ENCODE measurements around the gene GPX1. TPM values are rescaled to one million over a fixed set of nuclear protein-coding genes. Genes with fewer than 3 reads are reported as not detected.
A peak's percentile ranks its signal among the peaks of the same experiment; 100 is the strongest.
"Not testable (repeated sequence)": the region's sequence is repeated elsewhere in the genome, so short reads cannot be mapped to it uniquely, and the experiment has no call there.

The GPX1 gene
- total RNA-seq, 1 experiment from 2014 or later, result 128 TPM

DNA sequence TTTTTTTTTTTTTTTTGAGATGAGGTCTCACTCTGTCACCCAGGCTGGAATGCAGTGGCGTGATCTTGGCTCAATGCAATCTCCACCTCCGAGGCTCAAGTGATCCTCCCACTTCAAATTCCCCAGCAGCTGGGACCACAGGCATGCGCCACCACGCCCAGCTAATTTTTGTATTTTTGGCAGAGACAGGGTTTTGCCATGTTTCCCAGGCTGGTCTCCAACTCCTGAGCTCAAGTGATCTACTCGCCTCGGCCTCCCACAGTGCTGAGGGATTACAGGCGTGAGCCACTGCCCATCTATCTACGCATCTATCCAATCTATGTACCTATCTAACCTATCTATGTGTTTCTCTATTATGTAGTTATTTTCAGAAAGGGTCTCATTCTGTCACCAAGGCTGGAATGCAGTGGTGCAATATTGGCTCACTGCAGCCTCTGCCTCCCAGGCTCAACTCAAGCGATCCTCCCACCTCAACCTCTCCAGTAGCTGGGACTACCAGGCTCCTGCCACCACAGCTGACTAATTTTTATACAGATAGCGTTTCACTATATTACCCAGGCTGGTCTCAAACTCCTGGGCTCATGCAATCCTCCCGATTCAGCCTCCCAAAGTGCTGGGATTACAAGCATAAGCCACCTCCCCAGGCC lies 20.2 kb upstream of the GPX1 start:
- H3K27ac ChIP-seq, result peak overlapping the region; percentile 19; the same call in 1 of the 2 replicates
- H3K4me1 ChIP-seq, result peaks cover 5% of the 10 kb centered on the region
- no peaks in the 10 kb centered on the region; the same call in 1 of the 2 replicates for H3K9me3 ChIP-seq (replicated peaks)
- H3K27me3 ChIP-seq, result no peaks in the 10 kb centered on the region
- H3K36me3 ChIP-seq, result peaks cover 30% of the 10 kb centered on the region
- DNase-seq, result peak; percentile 31 to 54
- no peak overlapping the region for H3K4me3 ChIP-seq

DNA sequence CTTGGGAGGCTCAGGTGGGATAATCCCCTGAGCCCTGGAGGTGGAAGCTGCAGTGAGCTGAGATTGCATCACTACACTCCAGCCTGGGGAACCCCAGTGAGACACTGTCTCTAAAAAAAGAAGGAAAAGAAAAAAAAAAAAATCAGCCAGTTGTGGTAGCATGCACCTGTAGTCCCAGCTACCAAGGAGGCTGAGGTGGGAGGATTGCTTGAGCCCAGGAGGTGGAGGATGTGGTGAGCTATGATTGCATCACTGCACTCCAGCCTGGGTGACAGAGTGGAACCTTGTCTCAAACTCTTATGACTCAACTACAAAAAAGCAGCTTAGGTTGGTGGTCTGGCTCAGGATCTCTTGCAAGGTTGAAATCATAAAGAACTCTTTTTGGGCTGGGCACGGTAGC lies 19.3 kb upstream of the GPX1 start:
- peaks cover 5% of the 10 kb centered on the region for H3K4me1 ChIP-seq
- no peaks in the 10 kb centered on the region; the same call in 1 of the 2 replicates for H3K9me3 ChIP-seq (replicated peaks)
- H3K36me3 ChIP-seq, result peaks cover 38% of the 10 kb centered on the region
- H3K27me3 ChIP-seq, result no peaks in the 10 kb centered on the region
- H3K27ac ChIP-seq, result no peak overlapping the region
- no peak for DNase-seq
- no peak overlapping the region for H3K4me3 ChIP-seq

DNA sequence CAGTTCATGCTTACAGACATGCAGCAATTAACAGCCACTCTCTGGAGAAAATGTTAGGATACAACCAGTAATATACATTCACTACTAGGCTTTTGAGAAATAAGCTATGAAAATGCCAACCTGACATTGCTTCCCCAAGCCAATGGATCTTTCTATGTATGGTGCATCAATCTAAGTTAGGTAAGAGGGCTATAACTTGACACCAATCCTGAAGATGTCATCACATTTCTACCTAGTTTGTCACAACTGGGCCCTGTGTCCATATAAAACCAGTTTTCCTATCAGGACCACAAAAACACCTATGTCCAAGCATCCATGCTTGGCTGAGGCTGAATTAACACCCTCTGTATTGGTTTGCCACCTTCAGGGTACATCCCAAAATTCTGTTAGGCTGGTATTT lies 13.8 kb upstream of the GPX1 start:
- Histone ChIP-seq H3K36me3 (peaks cover 61% of the 10 kb centered on the region), H3K27me3 (no peaks in the 10 kb centered on the region), H3K9me3 (replicated peaks) (no peaks in the 10 kb centered on the region; the same call in 1 of the 2 replicates), H3K4me3 (no peak overlapping the region), H3K4me1 (no peaks in the 10 kb centered on the region), H3K27ac (no peak overlapping the region)
- DNase-seq, result no peak

DNA sequence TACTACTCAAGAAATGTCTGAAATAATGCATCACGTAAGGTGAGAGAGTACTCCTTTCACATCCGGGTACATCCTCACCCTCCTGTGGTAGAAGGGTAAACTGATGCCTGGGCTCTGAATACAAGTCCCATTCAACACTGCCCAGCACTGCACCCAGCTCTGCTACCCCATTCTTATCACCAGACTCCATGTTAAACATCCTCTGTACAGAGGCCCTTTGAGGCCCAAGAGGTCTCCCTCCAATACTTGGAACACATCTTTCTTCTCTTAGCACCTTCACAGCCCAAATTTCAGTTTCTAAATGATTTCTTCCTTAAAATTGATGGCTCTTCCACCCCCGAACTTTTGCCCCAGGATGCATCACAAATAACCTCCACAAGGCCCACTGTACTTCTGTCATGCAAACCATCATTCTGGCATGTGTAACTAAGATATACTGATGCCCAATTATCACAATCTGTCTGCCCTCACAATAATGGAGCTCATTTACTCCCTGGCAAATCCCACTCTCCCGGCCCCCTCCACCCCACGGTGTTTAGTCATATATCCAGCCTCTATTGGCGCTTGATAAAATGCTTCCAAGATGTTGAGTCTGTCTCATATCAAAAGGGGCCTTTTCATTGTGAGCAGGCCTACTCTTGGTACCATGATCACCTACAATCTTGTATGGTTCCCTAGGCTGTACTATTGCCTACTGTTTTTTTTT lies 12.6 kb upstream of the GPX1 start:
- H3K4me1 ChIP-seq, result no peaks in the 10 kb centered on the region
- H3K27me3 ChIP-seq, result no peaks in the 10 kb centered on the region
- H3K9me3 ChIP-seq (replicated peaks), result no peaks in the 10 kb centered on the region
- H3K36me3 ChIP-seq, result peaks cover 69% of the 10 kb centered on the region
- DNase-seq, result no peak
- H3K4me3 ChIP-seq, result no peak overlapping the region
- H3K27ac ChIP-seq, result no peak overlapping the region

DNA sequence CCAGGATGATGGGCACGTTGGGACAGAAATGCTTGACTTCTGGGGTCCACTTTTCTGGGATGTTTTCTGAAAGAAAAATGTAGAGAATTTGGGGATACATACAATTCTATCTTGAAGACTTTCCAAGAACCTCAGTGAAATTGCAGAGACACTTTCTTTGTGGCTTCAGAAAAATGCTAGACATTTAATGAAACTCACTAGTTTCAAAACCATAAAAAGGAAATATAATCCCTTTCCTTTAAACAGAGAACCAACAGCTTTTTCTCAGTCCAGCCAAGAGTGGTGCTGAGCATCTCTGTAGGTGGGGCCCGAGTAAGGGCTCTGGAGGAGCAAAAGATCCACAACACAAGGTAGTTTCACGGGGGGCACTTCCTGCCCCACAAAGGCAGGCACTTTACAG lies 4.4 kb upstream of the GPX1 start:
- no peak overlapping the region for H3K27ac ChIP-seq

DNA sequence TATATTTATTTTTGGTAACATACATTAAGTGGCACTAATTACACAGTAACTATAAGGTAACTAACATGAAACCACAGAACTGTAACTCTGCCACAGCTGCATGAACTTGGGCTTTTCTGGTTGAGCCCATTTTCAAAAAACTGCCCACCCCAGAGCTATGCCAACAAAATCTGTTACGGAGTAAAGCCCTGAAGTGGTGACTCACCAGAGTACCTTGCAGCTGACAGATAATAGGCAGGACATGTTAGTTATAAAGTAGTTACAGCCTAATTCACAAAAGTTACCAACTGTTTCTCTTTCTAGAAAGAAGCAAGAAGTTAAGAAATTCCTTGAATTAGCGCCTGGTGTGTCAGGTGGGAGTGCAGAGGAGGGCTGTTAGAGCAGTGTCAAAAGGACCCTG lies 1.5 kb upstream of the GPX1 start:
- no peak overlapping the region for H3K4me3 ChIP-seq
- no peaks in the 10 kb centered on the region for H3K27me3 ChIP-seq
- peaks cover 62% of the 10 kb centered on the region for H3K36me3 ChIP-seq
- DNase-seq, result peak; percentile 41 to 57
- H3K9me3 ChIP-seq (replicated peaks), result no peaks in the 10 kb centered on the region
- peaks cover 16% of the 10 kb centered on the region for H3K4me1 ChIP-seq
- H3K27ac ChIP-seq, result peak overlapping the region; percentile 82

More for the DNA sequence above, 4.4 kb upstream of the GPX1 start:
- no peak for DNase-seq
- Histone ChIP-seq H3K4me3 (no peak overlapping the region), H3K4me1 (peaks cover 16% of the 10 kb centered on the region), H3K9me3 (replicated peaks) (no peaks in the 10 kb centered on the region), H3K27me3 (no peaks in the 10 kb centered on the region), H3K36me3 (peaks cover 73% of the 10 kb centered on the region)

DNA sequence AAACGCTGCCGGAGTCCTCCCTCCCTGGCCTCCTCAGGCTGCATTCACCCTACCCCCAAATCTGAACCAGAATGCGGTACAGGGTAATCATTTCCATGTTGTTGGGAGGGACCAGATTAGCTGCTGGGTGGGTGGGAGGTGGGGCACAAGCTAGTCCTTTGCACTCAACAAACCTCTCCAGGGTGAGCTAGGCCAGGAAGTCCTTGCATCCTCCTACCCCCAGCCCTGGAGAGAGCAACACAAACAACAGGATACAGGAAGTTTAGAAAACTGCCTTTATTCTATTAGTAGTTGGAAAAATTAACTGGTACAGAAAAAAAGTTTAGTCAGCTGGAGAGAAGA lies 702 bp upstream of the GPX1 start:
- Histone ChIP-seq H3K36me3 (peaks cover 54% of the 10 kb centered on the region), H3K27me3 (no peaks in the 10 kb centered on the region), H3K27ac (peak overlapping the region; percentile 82), H3K9me3 (replicated peaks) (no peaks in the 10 kb centered on the region), H3K4me1 (peaks cover 16% of the 10 kb centered on the region), H3K4me3 (peak overlapping the region; percentile 62)
- DNase-seq, result no peak

DNA sequence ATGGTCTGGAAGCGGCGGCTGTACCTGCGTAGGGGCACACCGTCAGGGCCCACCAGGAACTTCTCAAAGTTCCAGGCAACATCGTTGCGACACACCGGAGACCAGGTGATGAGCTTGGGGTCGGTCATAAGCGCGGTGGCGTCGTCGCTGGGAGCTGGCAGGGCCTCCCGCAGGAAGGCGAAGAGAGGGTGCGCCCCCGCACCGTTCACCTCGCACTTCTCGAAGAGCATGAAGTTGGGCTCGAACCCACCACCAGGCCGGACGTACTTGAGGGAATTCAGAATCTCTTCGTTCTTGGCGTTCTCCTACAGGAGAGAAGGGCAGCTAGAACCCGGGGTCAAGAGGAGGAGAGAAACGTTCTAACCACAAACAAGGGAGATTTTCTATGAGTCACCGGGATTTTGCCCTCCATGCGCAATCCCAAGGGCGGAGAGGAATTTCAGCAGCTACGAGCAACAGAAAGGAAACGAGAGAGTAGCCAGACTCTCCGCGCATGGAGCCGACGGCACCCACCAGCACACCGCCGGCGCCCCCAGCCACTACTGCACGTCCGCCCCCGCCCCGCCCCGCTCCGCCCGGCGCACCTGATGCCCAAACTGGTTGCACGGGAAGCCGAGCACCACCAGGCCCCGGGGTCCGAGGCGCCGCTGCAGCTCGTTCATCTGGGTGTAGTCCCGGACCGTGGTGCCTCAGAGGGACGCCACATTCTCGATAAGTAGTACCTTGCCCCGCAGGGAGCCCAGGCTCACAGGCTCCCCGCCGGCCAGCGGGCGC lies 523 bp downstream of the GPX1 start:
- peaks cover 16% of the 10 kb centered on the region for H3K4me1 ChIP-seq
- H3K36me3 ChIP-seq, result peaks cover 46% of the 10 kb centered on the region
- H3K27me3 ChIP-seq; H3K9me3 ChIP-seq (replicated peaks): not testable (repeated sequence)
- H3K4me3 ChIP-seq, result peak overlapping the region; percentile 62
- DNase-seq, result peak; percentile 46 to 51
- peak overlapping the region; percentile 82 for H3K27ac ChIP-seq

DNA sequence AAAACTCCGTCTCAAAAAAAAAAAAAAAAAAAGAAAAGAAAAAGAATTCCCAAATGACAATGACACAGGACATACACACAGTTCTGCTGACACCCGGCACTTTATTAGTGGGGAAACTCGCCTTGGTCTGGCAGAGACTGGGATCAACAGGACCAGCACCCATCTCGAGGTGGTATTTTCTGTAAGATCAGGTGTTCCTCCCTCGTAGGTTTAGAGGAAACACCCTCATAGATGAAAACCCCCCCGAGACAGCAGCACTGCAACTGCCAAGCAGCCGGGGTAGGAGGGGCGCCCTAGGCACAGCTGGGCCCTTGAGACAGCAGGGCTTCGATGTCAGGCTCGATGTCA lies 1.1 kb downstream of the GPX1 start:
- not testable (repeated sequence) for H3K27me3 ChIP-seq; DNase-seq; H3K9me3 ChIP-seq (replicated peaks); H3K27ac ChIP-seq
- H3K4me1 ChIP-seq, result peaks cover 16% of the 10 kb centered on the region
- H3K4me3 ChIP-seq, result peak overlapping the region; percentile 62
- H3K36me3 ChIP-seq, result peaks cover 40% of the 10 kb centered on the region

DNA sequence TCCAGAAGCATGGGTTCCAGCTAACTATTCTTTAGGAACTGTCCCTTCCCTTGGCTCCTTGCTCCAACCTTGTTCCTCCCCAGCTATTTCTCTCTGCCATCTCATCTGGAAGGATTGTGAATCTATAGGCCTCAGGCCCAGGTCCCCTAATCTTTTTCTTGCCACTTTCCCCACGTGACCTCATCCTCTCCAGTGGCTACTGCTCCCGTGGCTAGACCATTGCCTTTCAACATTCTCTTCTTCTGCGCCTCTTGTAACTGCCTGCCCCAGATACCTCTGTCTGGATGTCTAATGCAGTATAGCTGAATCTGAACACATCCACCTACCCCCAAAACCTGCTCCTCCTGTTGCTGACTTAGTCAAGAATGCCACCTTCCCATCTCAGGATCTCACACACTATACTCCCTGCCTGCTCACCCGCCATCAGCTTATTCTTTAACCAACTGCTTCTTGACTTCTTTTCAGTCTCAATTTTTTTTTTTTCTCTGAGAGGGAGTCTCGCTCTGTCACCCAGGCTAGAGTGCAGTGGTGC lies 5.2 kb downstream of the GPX1 start:
- H3K27ac ChIP-seq, result no peak overlapping the region
- no peaks in the 10 kb centered on the region for H3K27me3 ChIP-seq
- H3K4me1 ChIP-seq, result no peaks in the 10 kb centered on the region

DNA sequence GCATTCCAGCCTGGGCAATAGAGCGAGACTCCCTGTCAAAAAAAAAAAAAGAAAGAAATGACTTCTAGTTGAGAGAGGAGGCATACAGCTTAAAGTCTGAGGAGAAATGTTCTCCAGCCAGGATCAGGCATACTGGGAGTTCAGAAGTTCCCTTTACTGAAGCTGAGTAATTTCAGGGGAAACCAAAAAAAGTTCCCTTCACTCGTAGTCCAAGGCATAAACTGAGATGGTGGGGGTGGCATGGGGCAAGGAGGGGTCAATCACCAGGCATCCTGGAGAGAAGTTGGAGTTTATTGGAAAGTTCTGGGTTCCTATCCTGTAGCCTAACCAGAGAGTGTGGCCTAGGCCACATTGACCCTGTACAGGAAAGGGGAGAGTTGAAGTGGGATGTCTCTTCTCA lies 5.9 kb downstream of the GPX1 start:
- Histone ChIP-seq H3K4me3 (no peak overlapping the region), H3K36me3 (peaks cover 11% of the 10 kb centered on the region), H3K9me3 (replicated peaks) (no peaks in the 10 kb centered on the region), H3K27ac (no peak overlapping the region), H3K27me3 (no peaks in the 10 kb centered on the region), H3K4me1 (no peaks in the 10 kb centered on the region)
- DNase-seq, result no peak

More for the DNA sequence above, 5.2 kb downstream of the GPX1 start:
- DNase-seq, result no peak
- Histone ChIP-seq H3K36me3 (peaks cover 11% of the 10 kb centered on the region), H3K9me3 (replicated peaks) (no peaks in the 10 kb centered on the region), H3K4me3 (no peak overlapping the region)

DNA sequence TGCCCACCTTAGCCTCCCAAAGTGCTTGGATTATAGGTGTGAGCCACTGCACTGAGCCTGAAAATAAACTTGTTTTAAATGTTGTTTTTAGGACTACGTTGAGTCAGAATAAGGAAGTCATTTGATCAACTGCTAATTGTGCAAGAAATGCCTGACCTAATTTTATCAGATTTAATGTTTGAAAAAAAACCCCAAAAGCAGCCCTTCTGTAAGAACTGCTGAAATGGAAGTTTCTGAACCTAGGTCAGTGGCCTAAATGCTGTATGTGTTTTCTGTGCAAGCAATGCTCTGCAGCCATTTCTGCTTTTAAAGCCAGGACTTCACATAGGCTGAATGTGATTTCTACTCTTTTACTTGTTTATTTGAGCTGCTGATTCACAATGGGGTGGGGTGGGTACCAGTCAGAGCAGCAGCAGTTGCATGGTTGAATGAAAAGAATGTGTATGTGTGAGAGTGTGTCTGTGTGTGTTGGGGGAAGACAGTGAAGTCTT lies 6.6 kb downstream of the GPX1 start:
- no peaks in the 10 kb centered on the region for H3K9me3 ChIP-seq (replicated peaks)
- no peaks in the 10 kb centered on the region for H3K4me1 ChIP-seq
- peaks cover 9% of the 10 kb centered on the region for H3K36me3 ChIP-seq
- no peaks in the 10 kb centered on the region for H3K27me3 ChIP-seq
- H3K4me3 ChIP-seq, result no peak overlapping the region
- no peak for DNase-seq
- H3K27ac ChIP-seq, result no peak overlapping the region

DNA sequence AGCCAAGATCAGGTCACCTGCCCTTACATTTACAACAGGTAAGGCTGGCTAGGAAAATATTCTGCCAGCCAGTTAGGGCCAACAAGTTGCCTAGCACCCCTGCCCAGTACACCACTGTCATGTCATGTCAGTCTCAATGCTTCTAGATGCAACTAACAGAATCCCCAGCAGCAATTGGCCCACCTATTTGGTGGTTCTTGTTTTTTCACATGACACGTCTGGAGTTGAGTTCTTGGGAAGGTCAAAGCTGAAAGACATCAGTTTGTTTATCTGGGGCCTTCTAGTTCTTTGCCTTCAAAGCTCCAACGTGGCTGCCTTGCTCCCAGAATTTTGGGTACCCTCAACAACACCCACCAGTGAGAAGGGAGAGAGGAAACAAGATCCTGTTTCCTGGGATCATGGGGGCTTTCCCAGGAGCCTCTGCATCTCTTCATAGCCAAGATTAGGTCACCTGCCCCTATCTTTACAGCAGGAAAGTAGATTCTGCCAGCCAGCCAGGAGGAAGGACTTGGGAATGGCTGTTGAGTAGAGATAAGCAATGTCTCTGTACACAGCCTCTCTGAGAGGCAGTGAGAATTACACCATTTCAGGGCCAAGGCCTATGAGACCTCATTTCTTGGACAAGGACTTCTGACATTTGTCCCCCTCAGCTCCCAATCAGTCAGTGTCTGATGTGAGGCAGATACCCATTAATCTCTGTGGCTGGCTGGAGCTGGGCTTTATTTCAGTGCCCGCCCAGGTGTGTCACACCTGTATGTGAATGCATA lies 8.6 kb downstream of the GPX1 start:
- H3K27ac ChIP-seq, result no peak overlapping the region
- no peaks in the 10 kb centered on the region for H3K9me3 ChIP-seq (replicated peaks)
- no peak overlapping the region for H3K4me3 ChIP-seq
- no peaks in the 10 kb centered on the region for H3K36me3 ChIP-seq
- no peaks in the 10 kb centered on the region for H3K4me1 ChIP-seq
- DNase-seq, result no peak
- H3K27me3 ChIP-seq, result no peaks in the 10 kb centered on the region

DNA sequence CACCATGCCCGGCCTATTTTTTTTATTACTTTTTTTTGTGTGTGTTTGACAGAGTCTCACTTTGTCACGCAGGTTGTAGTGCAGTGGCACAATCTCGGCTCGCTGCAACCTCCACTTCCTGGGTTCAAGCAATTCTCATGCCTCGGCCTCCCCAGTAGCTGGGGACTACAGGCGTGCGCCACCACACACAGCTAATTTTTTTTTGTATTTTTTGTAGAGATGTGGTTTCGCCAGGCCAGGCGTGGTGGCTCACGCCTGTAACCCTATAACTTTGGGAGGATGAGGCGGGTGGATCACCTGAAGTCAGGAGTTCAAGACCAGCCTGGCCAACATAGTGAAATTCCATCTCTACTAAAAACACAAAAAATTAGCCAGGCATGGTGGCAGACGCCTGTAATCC lies 9.8 kb downstream of the GPX1 start:
- H3K9me3 ChIP-seq (replicated peaks); H3K27ac ChIP-seq; H3K4me3 ChIP-seq; H3K27me3 ChIP-seq; H3K36me3 ChIP-seq; H3K4me1 ChIP-seq; DNase-seq: not testable (repeated sequence)
